GM19099 (cell line): ENCODE results near the gene GAB2.

Source experiments
- POLR2A ChIP-seq: IDR thresholded peaks from 3 replicates; pipeline ENCODE4 v1.6.1; 2011; ENCODE audit warnings: low read depth; ENCODE audit not compliant: insufficient read length; ENCODE audit errors: extremely low read depth

Gene GAB2

GRCh38 chr11:78365381-78365792, 52.2 kb downstream of the GAB2 start:
- TF ChIP-seq POLR2A = no peak

- no peak for TF ChIP-seq POLR2A
Measured at GRCh38 chr11:78364128-78364751, 53.4 kb downstream of the GAB2 start.

- no peak for TF ChIP-seq POLR2A
Measured at GRCh38 chr11:78363024-78363619, 54.5 kb downstream of the GAB2 start.

- TF ChIP-seq POLR2A = no peak
Measured at GRCh38 chr11:78361228-78361627, 56.4 kb downstream of the GAB2 start.

- no peak for TF ChIP-seq POLR2A
Measured at GRCh38 chr11:78359921-78360320, 57.7 kb downstream of the GAB2 start.

- TF ChIP-seq POLR2A = no peak
Measured at GRCh38 chr11:78355309-78355705, 62.3 kb downstream of the GAB2 start.

GRCh38 chr11:78354408-78355308, 63.0 kb downstream of the GAB2 start:
- TF ChIP-seq POLR2A = no peak

- TF ChIP-seq POLR2A = no peak
Measured at GRCh38 chr11:78351979-78352841, 65.4 kb downstream of the GAB2 start.

GRCh38 chr11:78351193-78351592, 66.4 kb downstream of the GAB2 start:
- no peak for TF ChIP-seq POLR2A

GRCh38 chr11:78350646-78351165, 66.9 kb downstream of the GAB2 start:
- TF ChIP-seq POLR2A = no peak

GRCh38 chr11:78350091-78350645, 67.5 kb downstream of the GAB2 start:
- no peak for TF ChIP-seq POLR2A

GRCh38 chr11:78349624-78350023, 68.0 kb downstream of the GAB2 start:
- TF ChIP-seq POLR2A = no peak

GRCh38 chr11:78349114-78349513, 68.5 kb downstream of the GAB2 start:
- TF ChIP-seq POLR2A = no peak

GRCh38 chr11:78347956-78348355, 69.7 kb downstream of the GAB2 start:
- no peak for TF ChIP-seq POLR2A
